Activated naive CD8-positive, alpha-beta T cell (primary cell): ENCODE results near the gene MEGF10.

Experiments used
- H3K27ac Mint-ChIP-seq: one replicate; pipeline ENCODE4 v1.8.0; 2021; ENCODE audit warnings: mixed read lengths
- H3K27me3 Mint-ChIP-seq: one replicate; pipeline ENCODE4 v1.8.0; 2021; ENCODE audit warnings: mixed read lengths
- H3K36me3 Mint-ChIP-seq: one replicate; pipeline ENCODE4 v1.8.0; 2021; ENCODE audit warnings: mixed read lengths
- H3K4me1 Mint-ChIP-seq: one replicate; pipeline ENCODE4 v1.8.0; 2021; ENCODE audit warnings: low read depth, mixed read lengths
- H3K4me3 Mint-ChIP-seq: one replicate; pipeline ENCODE4 v1.8.0; 2021; ENCODE audit warnings: mild to moderate bottlenecking, mixed read lengths
- H3K9me3 Mint-ChIP-seq: one replicate; pipeline ENCODE4 v1.8.0; 2021; ENCODE audit warnings: low read depth, mixed read lengths

MEGF10 gene

GRCh38 chr5:127396490-127397155 lies 106.0 kb downstream of the MEGF10 start:
- no peak overlapping the region for H3K4me3 Mint-ChIP-seq
- no peaks in the 10 kb centered on the region for H3K36me3 Mint-ChIP-seq
- H3K27ac Mint-ChIP-seq, result no peak overlapping the region
- H3K27me3 Mint-ChIP-seq, result peaks cover 13% of the 10 kb centered on the region
- no peaks in the 10 kb centered on the region for H3K9me3 Mint-ChIP-seq
- H3K4me1 Mint-ChIP-seq, result no peaks in the 10 kb centered on the region

DNA sequence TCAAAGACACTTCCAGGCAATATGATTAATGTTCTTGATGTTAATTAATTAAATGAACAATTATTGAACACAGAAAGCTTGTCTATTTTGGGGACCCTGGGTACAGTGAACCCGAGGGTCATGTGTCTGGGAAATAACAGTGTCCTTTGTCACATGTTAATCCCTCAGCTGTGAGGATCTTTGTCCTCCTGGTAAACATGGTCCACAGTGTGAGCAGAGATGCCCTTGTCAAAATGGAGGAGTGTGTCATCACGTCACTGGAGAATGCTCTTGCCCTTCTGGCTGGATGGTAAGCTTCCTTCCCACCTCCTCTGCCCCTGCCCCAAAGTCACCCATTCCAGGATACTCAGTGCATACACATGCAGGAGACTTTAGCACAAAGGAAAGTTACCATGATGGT lies 107.9 kb downstream of the MEGF10 start:
- Mint-ChIP-seq H3K4me1 (no peaks in the 10 kb centered on the region), H3K36me3 (no peaks in the 10 kb centered on the region), H3K9me3 (no peaks in the 10 kb centered on the region), H3K4me3 (no peak overlapping the region), H3K27ac (no peak overlapping the region), H3K27me3 (peaks cover 18% of the 10 kb centered on the region)

DNA sequence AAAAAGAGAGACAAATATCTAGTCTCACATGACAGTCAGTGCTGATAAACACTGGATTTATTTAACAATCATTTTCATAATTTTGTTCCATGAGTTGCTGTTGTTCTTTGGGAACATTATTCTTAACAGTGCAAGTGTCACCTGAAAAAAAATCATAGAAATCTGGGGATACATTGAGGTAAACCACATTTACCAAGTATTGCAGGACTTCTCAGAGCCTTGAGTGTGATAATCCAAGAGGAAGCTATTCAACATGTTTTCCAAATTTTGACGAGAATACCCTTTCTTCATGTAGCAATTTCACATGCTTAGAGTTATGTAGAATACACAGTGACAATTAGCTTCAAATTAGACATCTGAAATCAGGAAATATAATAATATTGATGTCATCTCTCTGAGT lies 108.5 kb downstream of the MEGF10 start:
- Mint-ChIP-seq H3K27me3 (peaks cover 19% of the 10 kb centered on the region), H3K4me3 (no peak overlapping the region), H3K4me1 (no peaks in the 10 kb centered on the region), H3K9me3 (no peaks in the 10 kb centered on the region), H3K36me3 (no peaks in the 10 kb centered on the region), H3K27ac (no peak overlapping the region)

DNA sequence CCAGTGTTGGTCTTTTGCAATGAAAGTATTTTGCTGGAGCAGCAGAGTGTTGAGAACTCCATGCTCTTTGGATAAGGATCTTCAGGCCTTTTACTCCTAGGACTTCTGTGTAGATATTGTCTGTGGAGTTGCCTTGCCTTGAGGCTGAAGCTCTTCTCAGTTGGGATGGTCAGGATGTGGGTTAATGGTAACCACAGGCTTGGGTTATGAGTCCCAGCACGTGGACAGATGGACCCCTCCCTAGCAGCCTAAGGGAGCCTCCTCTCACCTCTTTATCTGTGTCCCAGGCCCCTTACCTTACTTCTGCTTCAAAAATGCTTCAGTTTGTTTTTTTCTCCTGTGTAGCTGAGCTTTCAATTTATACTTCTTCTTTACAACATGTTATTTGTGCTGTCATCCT lies 109.9 kb downstream of the MEGF10 start:
- Mint-ChIP-seq H3K27ac (no peak overlapping the region), H3K36me3 (peaks cover 2% of the 10 kb centered on the region), H3K27me3 (peaks cover 21% of the 10 kb centered on the region), H3K4me1 (no peaks in the 10 kb centered on the region), H3K4me3 (no peak overlapping the region), H3K9me3 (no peaks in the 10 kb centered on the region)

DNA sequence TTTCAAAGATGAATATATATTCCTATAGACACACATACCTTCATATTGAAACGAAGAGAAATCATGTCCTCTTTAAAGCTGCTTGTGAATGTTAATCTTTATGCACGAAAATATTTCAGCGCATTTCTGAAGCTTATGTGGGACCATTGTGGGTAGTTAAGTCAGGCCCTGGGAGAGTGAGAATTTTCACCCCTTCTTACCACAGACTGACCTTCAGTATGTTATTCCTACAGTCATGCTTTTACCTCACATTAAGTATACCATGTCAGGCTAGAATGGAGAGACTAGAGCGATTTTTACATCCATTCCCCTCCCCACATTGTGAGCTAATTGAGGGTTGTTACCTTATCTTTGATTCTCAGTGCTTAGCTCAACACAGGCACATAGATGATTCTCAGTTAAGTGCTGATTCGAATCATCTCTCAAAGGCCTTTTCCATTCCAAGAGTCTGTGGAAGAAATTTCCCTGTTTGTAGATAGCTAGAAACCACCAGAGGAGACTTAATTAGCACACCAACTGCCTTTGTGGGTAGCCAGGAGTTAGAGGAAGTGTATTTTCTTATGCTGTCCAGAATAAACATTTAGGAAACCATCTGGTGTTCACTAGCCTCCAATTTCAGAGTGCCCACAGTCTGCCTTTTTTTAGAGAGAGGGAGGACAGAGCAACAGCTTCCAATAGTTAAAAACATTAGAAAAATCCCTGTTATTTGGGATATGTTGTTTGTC lies 110.5 kb downstream of the MEGF10 start:
- H3K36me3 Mint-ChIP-seq, result peaks cover 2% of the 10 kb centered on the region
- peaks cover 18% of the 10 kb centered on the region for H3K27me3 Mint-ChIP-seq
- H3K4me1 Mint-ChIP-seq, result no peaks in the 10 kb centered on the region
- no peak overlapping the region for H3K4me3 Mint-ChIP-seq
- H3K9me3 Mint-ChIP-seq, result no peaks in the 10 kb centered on the region
- no peak overlapping the region for H3K27ac Mint-ChIP-seq

GRCh38 chr5:127402361-127402760 lies 111.8 kb downstream of the MEGF10 start:
- H3K4me3 Mint-ChIP-seq, result no peak overlapping the region
- H3K27ac Mint-ChIP-seq, result no peak overlapping the region
- no peaks in the 10 kb centered on the region for H3K4me1 Mint-ChIP-seq
- H3K9me3 Mint-ChIP-seq, result no peaks in the 10 kb centered on the region
- H3K27me3 Mint-ChIP-seq, result peaks cover 19% of the 10 kb centered on the region
- peaks cover 2% of the 10 kb centered on the region for H3K36me3 Mint-ChIP-seq

- peaks cover 2% of the 10 kb centered on the region for H3K36me3 Mint-ChIP-seq
- H3K9me3 Mint-ChIP-seq, result no peaks in the 10 kb centered on the region
- no peak overlapping the region for H3K4me3 Mint-ChIP-seq
- peaks cover 16% of the 10 kb centered on the region for H3K27me3 Mint-ChIP-seq
- H3K4me1 Mint-ChIP-seq, result no peaks in the 10 kb centered on the region
- no peak overlapping the region for H3K27ac Mint-ChIP-seq
Measured at GRCh38 chr5:127404190-127404589, 113.6 kb downstream of the MEGF10 start.

DNA sequence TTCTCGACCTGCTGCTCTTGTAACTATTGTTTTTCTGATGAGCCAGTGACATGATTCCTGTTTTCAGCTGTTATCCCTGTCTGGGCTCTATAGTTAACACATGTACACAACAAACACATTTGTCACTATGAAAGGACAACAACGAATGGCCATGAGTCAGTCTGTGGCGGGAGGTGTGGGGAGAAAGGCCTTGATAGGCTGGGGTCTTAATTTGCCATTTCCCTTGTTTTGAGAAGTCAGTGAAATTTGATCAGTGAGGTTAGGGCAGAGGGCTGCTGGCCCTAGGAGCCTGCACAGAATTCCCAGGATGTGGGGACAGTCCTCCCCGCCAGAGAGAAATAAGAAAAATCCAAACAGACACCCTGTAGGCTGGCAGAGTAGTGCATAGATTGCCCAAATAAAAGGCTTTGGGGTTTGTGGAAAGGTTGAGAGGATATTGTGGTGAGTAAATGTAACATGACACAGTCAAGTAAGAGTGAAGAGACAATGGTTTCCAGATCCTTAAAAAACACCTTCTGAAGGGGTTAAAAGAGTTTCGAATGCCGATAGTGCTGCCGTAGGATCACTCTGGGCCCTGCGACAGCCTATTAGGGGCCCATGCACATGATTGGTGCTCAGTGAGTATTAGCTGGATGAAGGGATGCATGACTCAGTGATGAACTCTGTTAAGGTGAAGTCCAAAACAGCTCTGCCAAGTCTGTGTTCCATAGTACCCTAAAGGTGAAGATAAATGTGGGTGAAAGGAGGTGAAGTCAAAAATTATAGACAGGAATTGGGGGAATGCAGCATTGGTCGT lies 115.9 kb downstream of the MEGF10 start:
- no peak overlapping the region for H3K4me3 Mint-ChIP-seq
- H3K27ac Mint-ChIP-seq, result no peak overlapping the region
- H3K36me3 Mint-ChIP-seq, result peaks cover 2% of the 10 kb centered on the region
- H3K9me3 Mint-ChIP-seq, result no peaks in the 10 kb centered on the region
- H3K27me3 Mint-ChIP-seq, result peaks cover 11% of the 10 kb centered on the region
- peaks cover 2% of the 10 kb centered on the region for H3K4me1 Mint-ChIP-seq

GRCh38 chr5:127409246-127409917 lies 118.8 kb downstream of the MEGF10 start:
- no peak overlapping the region for H3K27ac Mint-ChIP-seq
- H3K9me3 Mint-ChIP-seq, result no peaks in the 10 kb centered on the region
- peaks cover 1% of the 10 kb centered on the region for H3K36me3 Mint-ChIP-seq
- peaks cover 2% of the 10 kb centered on the region for H3K4me1 Mint-ChIP-seq
- H3K27me3 Mint-ChIP-seq, result peaks cover 4% of the 10 kb centered on the region
- H3K4me3 Mint-ChIP-seq, result no peak overlapping the region

DNA sequence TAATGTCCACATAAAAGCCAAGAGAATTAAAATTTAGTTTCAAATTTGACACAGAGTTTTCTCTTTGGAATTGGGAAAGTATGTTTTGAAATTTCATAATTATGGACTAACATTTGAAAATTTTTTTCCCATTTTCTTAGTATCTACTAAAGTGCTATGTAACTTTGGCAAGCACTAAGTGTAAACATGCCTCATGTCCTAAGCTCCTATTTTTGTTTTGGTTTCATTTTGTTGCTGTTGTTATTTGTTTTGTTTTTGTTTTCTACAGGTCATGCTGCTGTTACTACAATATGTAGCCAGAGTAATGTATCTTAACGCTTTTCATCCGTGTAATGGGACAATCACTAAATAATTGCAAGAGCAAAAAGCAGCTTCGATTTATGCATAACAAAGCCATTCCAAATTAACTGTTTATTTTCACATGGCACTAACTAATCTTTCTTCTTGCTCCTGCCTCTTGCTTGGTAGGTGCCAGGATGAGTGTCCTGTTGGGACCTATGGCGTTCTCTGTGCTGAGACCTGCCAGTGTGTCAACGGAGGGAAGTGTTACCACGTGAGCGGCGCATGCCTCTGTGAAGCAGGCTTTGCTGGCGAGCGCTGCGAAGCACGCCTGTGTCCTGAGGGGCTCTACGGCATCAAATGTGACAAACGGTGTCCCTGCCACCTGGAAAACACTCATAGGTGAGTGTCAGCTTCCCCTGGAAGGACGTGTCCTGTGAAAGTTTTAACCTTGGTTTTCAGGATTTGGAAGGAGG lies 119.5 kb downstream of the MEGF10 start:
- no peaks in the 10 kb centered on the region for H3K36me3 Mint-ChIP-seq
- no peak overlapping the region for H3K4me3 Mint-ChIP-seq
- peaks cover 3% of the 10 kb centered on the region for H3K27me3 Mint-ChIP-seq
- no peak overlapping the region for H3K27ac Mint-ChIP-seq
- peaks cover 2% of the 10 kb centered on the region for H3K4me1 Mint-ChIP-seq
- no peaks in the 10 kb centered on the region for H3K9me3 Mint-ChIP-seq

GRCh38 chr5:127410959-127411358 lies 120.4 kb downstream of the MEGF10 start:
- Mint-ChIP-seq H3K9me3 (no peaks in the 10 kb centered on the region), H3K27me3 (peaks cover 3% of the 10 kb centered on the region), H3K4me3 (no peak overlapping the region), H3K36me3 (no peaks in the 10 kb centered on the region), H3K27ac (no peak overlapping the region), H3K4me1 (peaks cover 2% of the 10 kb centered on the region)

DNA sequence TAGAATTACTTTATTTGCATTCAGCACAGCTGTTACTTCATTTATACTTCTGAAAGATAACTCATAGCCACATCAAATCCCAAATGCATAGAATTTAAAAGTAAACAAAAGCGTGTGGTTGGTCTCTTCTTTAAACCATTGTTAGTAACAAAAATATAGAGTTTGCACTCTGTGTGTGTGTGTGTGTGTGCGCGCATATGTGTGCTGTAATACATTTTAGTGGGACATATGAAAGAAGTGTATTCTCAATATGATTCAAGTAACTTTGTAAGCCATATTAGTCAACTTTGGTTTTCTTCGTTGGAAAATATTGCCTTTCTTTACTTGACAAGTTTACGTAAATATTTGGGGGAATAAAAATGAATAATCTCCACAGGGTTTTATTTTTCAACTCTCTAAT lies 120.8 kb downstream of the MEGF10 start:
- H3K4me1 Mint-ChIP-seq, result peaks cover 2% of the 10 kb centered on the region
- no peaks in the 10 kb centered on the region for H3K36me3 Mint-ChIP-seq
- peaks cover 3% of the 10 kb centered on the region for H3K27me3 Mint-ChIP-seq
- no peak overlapping the region for H3K27ac Mint-ChIP-seq
- no peak overlapping the region for H3K4me3 Mint-ChIP-seq
- no peaks in the 10 kb centered on the region for H3K9me3 Mint-ChIP-seq

DNA sequence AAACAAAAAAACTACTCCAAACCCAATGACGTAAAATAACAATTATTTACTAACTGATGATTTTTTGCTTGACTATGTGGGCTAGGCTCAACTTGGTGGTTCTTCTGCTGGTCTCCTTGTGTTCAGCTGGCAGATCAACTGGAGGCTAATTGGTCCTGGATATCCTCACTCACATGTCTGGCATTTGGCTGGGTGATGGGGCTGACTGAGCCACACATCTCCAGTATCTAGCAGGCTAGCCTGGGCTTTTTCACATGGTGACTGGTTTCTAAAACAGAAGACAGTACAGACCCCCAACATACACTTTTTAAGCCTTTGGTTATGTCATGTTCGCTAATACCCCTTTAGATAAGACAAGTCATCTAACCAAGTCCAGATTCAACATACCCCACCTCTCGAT lies 122.1 kb downstream of the MEGF10 start:
- Mint-ChIP-seq H3K4me1 (peaks cover 2% of the 10 kb centered on the region), H3K27ac (no peak overlapping the region), H3K9me3 (no peaks in the 10 kb centered on the region), H3K4me3 (no peak overlapping the region), H3K27me3 (peaks cover 2% of the 10 kb centered on the region), H3K36me3 (no peaks in the 10 kb centered on the region)

- Mint-ChIP-seq H3K27me3 (peaks cover 1% of the 10 kb centered on the region), H3K36me3 (no peaks in the 10 kb centered on the region), H3K9me3 (no peaks in the 10 kb centered on the region), H3K4me1 (peaks cover 2% of the 10 kb centered on the region), H3K27ac (no peak overlapping the region), H3K4me3 (no peak overlapping the region)
Measured at GRCh38 chr5:127415034-127415433, 124.4 kb downstream of the MEGF10 start.
